Right lobe of liver (tissue), 6 donors: ENCODE measurements around the gene RAP1GAP. TPM values are rescaled to one million over a fixed set of nuclear protein-coding genes. Genes with fewer than 3 reads are reported as not detected.
A peak's percentile ranks its signal among the peaks of the same experiment; 100 is the strongest.

Experiments
- ATAC-seq, 4 donors: fragments of 200-7000 bp; cut with Tn5 transposase; one replicate each; pipeline ENCODE4 v1.9.1; 2020; ENCODE audit warnings: mild to moderate bottlenecking in 4 of 4, moderate library complexity in 4 of 4
- DNase-seq, 3 donors: peaks; one replicate each; pipeline ENCODE4 v3.0.0-alpha.2; 2020
- H3K27ac ChIP-seq, 3 donors: fragments of 200-600 bp; one replicate each; pipeline ENCODE4 v1.8.0; 2022
- H3K27me3 ChIP-seq, 2 donors: fragments of 200-600 bp; one replicate each; pipeline ENCODE4 v1.8.0; 2022
- H3K36me3 ChIP-seq, 4 donors: fragments of 200-600 bp; sonication (generic) in 1 of 4; one replicate each; pipeline versions ENCODE4 v1.5.1 to v1.8.0; 2017 to 2022; ENCODE audit warnings: control low read depth in 1 of 4
- H3K4me1 ChIP-seq, 4 donors: fragments of 200-600 bp; sonication (generic) in 1 of 4; one replicate each; pipeline versions ENCODE4 v1.5.1 to v1.8.0; 2017 to 2022; ENCODE audit warnings: control low read depth in 1 of 4
- H3K4me3 ChIP-seq, 3 donors: fragments of 200-600 bp; one replicate each; pipeline ENCODE4 v1.8.0; 2022
- H3K9me3 ChIP-seq, 4 donors: fragments of 200-600 bp; sonication (generic) in 1 of 4; one replicate each; pipeline versions ENCODE4 v1.5.1 to v1.8.0; 2017 to 2022; ENCODE audit warnings: control low read depth in 1 of 4
- CTCF ChIP-seq, 4 donors: fragments of 200-600 bp in 3 of 4; fragments of 450-650 bp in 1 of 4; IDR thresholded peaks; one replicate each; pipeline versions ENCODE4 v1.5.1 to v1.8.0; 2016 to 2022; ENCODE audit warnings: antibody characterized with exemption in 4 of 4, mild to moderate bottlenecking in 2 of 4
- POLR2A ChIP-seq: fragments of 450-650 bp; IDR thresholded peaks from one replicate; pipeline ENCODE4 v1.6.1; 2017; ENCODE audit warnings: antibody characterized with exemption, mild to moderate bottlenecking
- WGBS: methylation state at CpG from one replicate; pipeline ENCODE4 v1.1.6; 2018; ENCODE audit warnings: low coverage, low lambda C conversion rate; ENCODE audit not compliant: insufficient coverage; ENCODE audit errors: missing lambda C conversion rate; 5-methylcytosine and 5-hydroxymethylcytosine counted together
- intact Hi-C, 2 donors: fragments of 100-400 bp; cut with DNase I; formaldehyde crosslinking; loops; one replicate each; pipeline versions ENCODE4 v1.11.2 to v1.14.1; 2022
- total RNA-seq, 6 experiments: library from RNA; depleted of rRNA in 2 of 6; stranded (reverse); fragments of >200 nt in 2 of 6; fragmentation: NEBNext Ultra II Directional in 3 of 6; extraction: Animal tissue kit (Norgen Biotek cat#: 25700) in 3 of 6; gene quantifications; one replicate each; pipeline versions ENCODE4 v1.1.0 to v1.2.4, GENCODE V29; 2016 to 2023
- donor health status: DM: no; HTN: yes; CAD: no.
- donor health status: DM: no; HTN: no; CAD: no.
- donor health status: DM: no; HTN: no; CAD: no.
- donor health status: DM: no; HTN: yes; CAD: no.
- donor health status: DM: no; HTN: yes; CAD: no.

RAP1GAP gene
- total RNA-seq, 6 experiments from 2014 or later = 8.0 to 38.1 (median 22.2) TPM

GRCh38 chr1:21702780-21703179, 33.6 kb upstream of the RAP1GAP start:
- 77% methylated on average over 4 of the region's 4 CpGs for WGBS
- peak; percentile 66 to 86 (median 76) for ATAC-seq
- H3K27ac ChIP-seq = no peak overlapping the region
- H3K4me3 ChIP-seq = no peak overlapping the region
- no peak for TF ChIP-seq POLR2A
- no peak for TF ChIP-seq CTCF (IDR thresholded peaks at IDR 0.05)
- H3K36me3 ChIP-seq = peaks cover 0 to 29% (median 6%) of the 10 kb centered on the region in 4 donors
- peaks cover 0 to 10% (median 0%) of the 10 kb centered on the region in 4 donors for H3K4me1 ChIP-seq
- H3K9me3 ChIP-seq = no peaks in the 10 kb centered on the region
- H3K27me3 ChIP-seq = no peaks in the 10 kb centered on the region
- DNase-seq = no peak
- intact Hi-C loops = loop anchor here in 1 of 2 donors (10.0 kb wide), 1 partner anchor 262 kb away; no protein-coding TSS in a partner anchor

DNA sequence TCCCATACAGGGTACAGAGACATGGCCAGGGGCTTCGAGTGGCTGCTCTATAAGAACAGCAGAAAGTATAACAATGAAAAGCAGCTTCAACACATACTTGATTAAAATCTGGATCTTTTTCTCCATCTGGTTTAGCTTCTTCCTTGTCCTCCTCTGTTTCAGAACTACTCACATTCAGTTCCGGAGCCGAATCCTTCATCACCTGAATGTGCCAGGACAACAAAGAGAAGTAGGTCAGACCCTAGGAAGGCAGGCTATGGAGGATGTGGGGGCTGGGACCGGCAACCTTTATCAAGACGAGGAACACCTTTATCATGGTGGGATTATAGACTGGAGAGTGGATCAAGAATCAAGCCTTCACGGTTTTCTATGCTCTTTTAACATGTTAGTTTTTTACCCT, 32.2 kb upstream of the RAP1GAP start:
- Histone ChIP-seq H3K4me1 (peaks cover 0 to 10% (median 0%) of the 10 kb centered on the region in 4 donors), H3K36me3 (peaks cover 0 to 29% (median 6%) of the 10 kb centered on the region in 4 donors), H3K27ac (no peak overlapping the region), H3K4me3 (no peak overlapping the region), H3K9me3 (no peaks in the 10 kb centered on the region), H3K27me3 (no peaks in the 10 kb centered on the region)
- ATAC-seq (no peak), DNase-seq (no peak)
- intact Hi-C loops = loop anchor here in 1 of 2 donors (10.0 kb wide), 1 partner anchor 263 kb away; no protein-coding TSS in a partner anchor
- WGBS = 89% methylated on average over 6 of the region's 6 CpGs
- TF ChIP-seq CTCF (IDR thresholded peaks at IDR 0.05) (no peak), POLR2A (no peak)

GRCh38 chr1:21700094-21700493, 30.9 kb upstream of the RAP1GAP start:
- intact Hi-C loops = loop anchor here in 1 of 2 donors (10.0 kb wide), 1 partner anchor 265 kb away; no protein-coding TSS in a partner anchor
- WGBS = 100% methylated on average over 1 of the region's 4 CpGs
- DNase-seq (no peak), ATAC-seq (no peak)
- no peaks in the 10 kb centered on the region for H3K27me3 ChIP-seq
- H3K36me3 ChIP-seq = peaks cover 0 to 25% (median 8%) of the 10 kb centered on the region in 4 donors
- TF ChIP-seq CTCF (IDR thresholded peaks at IDR 0.05) (no peak), POLR2A (no peak)
- H3K4me1 ChIP-seq = peaks cover 0 to 10% (median 0%) of the 10 kb centered on the region in 4 donors
- H3K27ac ChIP-seq = no peak overlapping the region
- no peaks in the 10 kb centered on the region for H3K9me3 ChIP-seq
- H3K4me3 ChIP-seq = no peak overlapping the region

- Histone ChIP-seq H3K27me3 (no peaks in the 10 kb centered on the region), H3K36me3 (peaks cover 0 to 48% (median 12%) of the 10 kb centered on the region in 4 donors), H3K27ac (no peak overlapping the region), H3K4me1 (no peaks in the 10 kb centered on the region), H3K9me3 (no peaks in the 10 kb centered on the region), H3K4me3 (no peak overlapping the region)
- WGBS = 94% methylated on average over 6 of the region's 6 CpGs
- TF ChIP-seq POLR2A = no peak
- DNase-seq (no peak), ATAC-seq (no peak)
- intact Hi-C loops = no loop called here
Observed at GRCh38 chr1:21696931-21697330, 27.8 kb upstream of the RAP1GAP start.

GRCh38 chr1:21693732-21694131, 24.6 kb upstream of the RAP1GAP start:
- ATAC-seq = no peak
- intact Hi-C loops = no loop called here
- DNase-seq = no peak

More at GRCh38 chr1:21693732-21694131, 24.6 kb upstream of the RAP1GAP start:
- Histone ChIP-seq H3K4me3 (no peak overlapping the region), H3K27ac (no peak overlapping the region), H3K36me3 (peaks cover 0 to 52% (median 13%) of the 10 kb centered on the region in 4 donors), H3K27me3 (no peaks in the 10 kb centered on the region), H3K9me3 (no peaks in the 10 kb centered on the region), H3K4me1 (no peaks in the 10 kb centered on the region)
- TF ChIP-seq CTCF (IDR thresholded peaks at IDR 0.05) = no peak
- no peak for TF ChIP-seq POLR2A
